ENCODE data around the gene MESP1. TPM values are rescaled to one million over a fixed set of nuclear protein-coding genes. Genes with fewer than 3 reads are reported as not detected.

Gene MESP1
- total and polyA plus RNA-seq, 2 experiments from 2014 or later: 0.63 TPM; not detected in 1

GRCh38 chr15:89797678-89798201 lies 46.7 kb upstream of the MESP1 start:
- no peak for TF ChIP-seq EZH2 (IDR thresholded peaks at IDR 0.05; ENCODE audit: insufficient read depth, poor library complexity, severe bottlenecking)
- TF ChIP-seq EZH2phosphoT487 (IDR thresholded peaks at IDR 0.05; ENCODE audit: insufficient read depth, low read depth): no peak
- Histone ChIP-seq H3K36me3 (ENCODE audit: low read depth) (peaks cover 88% of the 10 kb centered on the region), H3K27me3 (replicated peaks; ENCODE audit: insufficient read depth) (no peaks in the 10 kb centered on the region), H3K4me3 (no peak overlapping the region), H3K27ac (no peak overlapping the region), H3K4me1 (ENCODE audit: insufficient read depth) (0 out of 2 replicates have a peak, but pooled peaks cover 10% of the 10 kb centered on the region), H3F3A (ENCODE audit: insufficient read depth) (peaks cover 91% of the 10 kb centered on the region), H3K4me2 (ENCODE audit: unreplicated experiment) (no peak overlapping the region), H3K9me2 (ENCODE audit: insufficient read depth) (no peaks in the 10 kb centered on the region), H3K79me2 (ENCODE audit: insufficient read depth) (peaks cover 55% of the 10 kb centered on the region), H2AFZ (no peak overlapping the region), H4K20me1 (ENCODE audit: insufficient read depth) (no peaks in the 10 kb centered on the region), H3K9me3 (ENCODE audit: low read depth) (no peaks in the 10 kb centered on the region), H3K9ac (no peak overlapping the region)
- in situ Hi-C loops (cut with MboI): no loop called here
- 82 to 92% methylated on average over 4 of the region's 4 CpGs for WGBS, 2 experiments (ENCODE audit: low coverage in 1 of 2, low lambda C conversion rate in 2 of 2, missing lambda C conversion rate in 2 of 2)
- no peak for DNase-seq

GRCh38 chr15:89795996-89796395 lies 44.9 kb upstream of the MESP1 start:
- H3K4me2 ChIP-seq (ENCODE audit: unreplicated experiment): no peak overlapping the region
- in situ Hi-C loops (cut with MboI): no loop called here
- no peaks in the 10 kb centered on the region for H3K27me3 ChIP-seq (replicated peaks; ENCODE audit: insufficient read depth)
- H3K36me3 ChIP-seq (ENCODE audit: low read depth): peaks cover 87% of the 10 kb centered on the region
- no peak for DNase-seq
- peaks cover 47% of the 10 kb centered on the region for H3K79me2 ChIP-seq (ENCODE audit: insufficient read depth)
- H3K4me3 ChIP-seq: no peak overlapping the region
- 0 out of 2 replicates have a peak, but pooled peaks cover 10% of the 10 kb centered on the region for H3K4me1 ChIP-seq (ENCODE audit: insufficient read depth)
- no peaks in the 10 kb centered on the region for H3K9me3 ChIP-seq (ENCODE audit: low read depth)
- H3K27ac ChIP-seq: no peak overlapping the region
- H3K9me2 ChIP-seq (ENCODE audit: insufficient read depth): no peaks in the 10 kb centered on the region
- H3K9ac ChIP-seq: no peak overlapping the region
- peaks cover 92% of the 10 kb centered on the region for H3F3A ChIP-seq (ENCODE audit: insufficient read depth)
- no peaks in the 10 kb centered on the region; the same call in 1 of the 2 replicates for H4K20me1 ChIP-seq (ENCODE audit: insufficient read depth)
- no peak overlapping the region for H2AFZ ChIP-seq
- TF ChIP-seq EZH2 (IDR thresholded peaks at IDR 0.05; ENCODE audit: insufficient read depth, poor library complexity, severe bottlenecking): no peak

- no peak overlapping the region for H3K4me3 ChIP-seq
- peak; percentile 65 for DNase-seq
- 56 to 57% methylated on average over 5 of the region's 5 CpGs for WGBS, 2 experiments (ENCODE audit: low coverage in 1 of 2, low lambda C conversion rate in 2 of 2, missing lambda C conversion rate in 2 of 2)
- peaks cover 34% of the 10 kb centered on the region for H3K79me2 ChIP-seq (ENCODE audit: insufficient read depth)
- peak overlapping the region; percentile 8 for H3K4me2 ChIP-seq (ENCODE audit: unreplicated experiment)
- peaks cover 87% of the 10 kb centered on the region for H3K36me3 ChIP-seq (ENCODE audit: low read depth)
- H3K9ac ChIP-seq: peak overlapping the region; percentile 8; the same call in 1 of the 2 replicates
- H3K27ac ChIP-seq: peak overlapping the region; percentile 47
- H3K9me3 ChIP-seq (ENCODE audit: low read depth): no peaks in the 10 kb centered on the region
- H3K9me2 ChIP-seq (ENCODE audit: insufficient read depth): no peaks in the 10 kb centered on the region
- no peaks in the 10 kb centered on the region for H3K27me3 ChIP-seq (replicated peaks; ENCODE audit: insufficient read depth)
- in situ Hi-C loops (cut with MboI): no loop called here
- no peaks in the 10 kb centered on the region; the same call in 1 of the 2 replicates for H4K20me1 ChIP-seq (ENCODE audit: insufficient read depth)
- no peak overlapping the region for H2AFZ ChIP-seq
- H3K4me1 ChIP-seq (ENCODE audit: insufficient read depth): 0 out of 2 replicates have a peak, but pooled peaks cover 10% of the 10 kb centered on the region
- no peak for TF ChIP-seq EZH2phosphoT487 (IDR thresholded peaks at IDR 0.05; ENCODE audit: insufficient read depth, low read depth)
- TF ChIP-seq EZH2 (IDR thresholded peaks at IDR 0.05; ENCODE audit: insufficient read depth, poor library complexity, severe bottlenecking): no peak
- H3F3A ChIP-seq (ENCODE audit: insufficient read depth): peaks cover 91% of the 10 kb centered on the region
Measured at GRCh38 chr15:89794627-89795241, 43.7 kb upstream of the MESP1 start.

- Histone ChIP-seq H4K20me1 (ENCODE audit: insufficient read depth) (no peaks in the 10 kb centered on the region; the same call in 1 of the 2 replicates), H3K9ac (no peak overlapping the region), H3F3A (ENCODE audit: insufficient read depth) (peaks cover 91% of the 10 kb centered on the region), H3K27ac (no peak overlapping the region), H3K79me2 (ENCODE audit: insufficient read depth) (peaks cover 34% of the 10 kb centered on the region), H3K4me1 (ENCODE audit: insufficient read depth) (0 out of 2 replicates have a peak, but pooled peaks cover 10% of the 10 kb centered on the region), H3K36me3 (ENCODE audit: low read depth) (peaks cover 85% of the 10 kb centered on the region), H3K27me3 (replicated peaks; ENCODE audit: insufficient read depth) (no peaks in the 10 kb centered on the region), H3K4me2 (ENCODE audit: unreplicated experiment) (no peak overlapping the region), H3K4me3 (no peak overlapping the region), H3K9me3 (ENCODE audit: low read depth) (no peaks in the 10 kb centered on the region), H2AFZ (no peak overlapping the region), H3K9me2 (ENCODE audit: insufficient read depth) (no peaks in the 10 kb centered on the region)
- no peak for DNase-seq
- whole genome bisulfite sequencing, 2 experiments (ENCODE audit: low coverage in 1 of 2, low lambda C conversion rate in 2 of 2, missing lambda C conversion rate in 2 of 2): 93 to 95% methylated on average over 19 to 22 of the region's 22 CpGs
- TF ChIP-seq EZH2phosphoT487 (IDR thresholded peaks at IDR 0.05; ENCODE audit: insufficient read depth, low read depth): no peak
- TF ChIP-seq EZH2 (IDR thresholded peaks at IDR 0.05; ENCODE audit: insufficient read depth, poor library complexity, severe bottlenecking): no peak
- in situ Hi-C loops (cut with MboI): no loop called here
Measured at GRCh38 chr15:89792106-89792805, 41.2 kb upstream of the MESP1 start.
